ENCODE data around the gene IMMP2L.
"Not testable (repeated sequence)": the region's sequence is repeated elsewhere in the genome, so short reads cannot be mapped to it uniquely, and the experiment has no call there.

IMMP2L gene

GRCh38 chr7:111460695-111461094, 101.6 kb downstream of the IMMP2L start:
- H3K27me3 ChIP-seq (ENCODE audit: control insufficient read depth in 1 of 2, insufficient read depth in 2 of 2, low read length in 2 of 2), result no peaks in the 10 kb centered on the region
- no peak overlapping the region for H3K4me3 ChIP-seq (ENCODE audit: low read length in 2 of 2)
- H3K36me3 ChIP-seq (ENCODE audit: control insufficient read depth in 2 of 2, insufficient read depth in 2 of 2, low read length in 2 of 2), result no peaks in the 10 kb centered on the region
- H3K4me1 ChIP-seq (ENCODE audit: control insufficient read depth, insufficient read depth, low read length), result no peaks in the 10 kb centered on the region
- no peaks in the 10 kb centered on the region for H3K9me3 ChIP-seq (ENCODE audit: control insufficient read depth in 2 of 2, low read length in 2 of 2)
- H3K9ac ChIP-seq (ENCODE audit: low read length in 2 of 2), result no peak overlapping the region
- no peak overlapping the region for H3K27ac ChIP-seq (ENCODE audit: low read length)

DNA sequence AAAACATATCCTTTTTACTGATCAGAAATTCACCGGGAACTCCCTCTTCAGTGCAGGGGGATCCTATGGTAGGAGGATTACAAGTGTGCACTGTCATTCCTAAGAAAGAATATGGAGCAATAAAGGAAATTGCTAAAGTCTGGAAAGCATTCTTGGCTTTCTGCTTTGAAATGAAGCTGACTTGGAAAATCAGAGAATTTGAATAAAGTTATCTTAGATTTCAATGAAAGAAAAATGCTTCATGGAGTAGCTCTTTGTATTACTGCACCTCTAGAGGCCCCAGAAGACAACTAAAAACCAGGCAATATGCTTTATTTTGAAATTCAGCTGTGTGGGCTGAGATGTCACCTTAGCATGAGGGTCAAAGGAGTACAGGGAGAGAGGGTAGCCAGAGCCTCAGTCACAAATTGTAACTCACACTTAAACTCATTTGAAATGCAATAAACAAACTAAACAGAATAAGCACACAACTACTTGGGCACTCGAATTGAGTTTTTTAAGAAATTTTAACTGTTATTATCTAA, 102.5 kb downstream of the IMMP2L start:
- Histone ChIP-seq H3K4me1 (ENCODE audit: control insufficient read depth, insufficient read depth, low read length) (no peaks in the 10 kb centered on the region), H3K4me3 (ENCODE audit: low read length in 2 of 2) (no peak overlapping the region), H3K9me3 (ENCODE audit: control insufficient read depth in 2 of 2, low read length in 2 of 2) (no peaks in the 10 kb centered on the region), H3K9ac (ENCODE audit: low read length in 2 of 2) (no peak overlapping the region), H3K36me3 (ENCODE audit: control insufficient read depth in 2 of 2, insufficient read depth in 2 of 2, low read length in 2 of 2) (no peaks in the 10 kb centered on the region), H3K27me3 (ENCODE audit: control insufficient read depth in 1 of 2, insufficient read depth in 2 of 2, low read length in 2 of 2) (no peaks in the 10 kb centered on the region), H3K27ac (ENCODE audit: low read length) (no peak overlapping the region)

- Histone ChIP-seq H3K4me3 (ENCODE audit: low read length in 2 of 2) (no peak overlapping the region), H3K9me3 (ENCODE audit: control insufficient read depth in 2 of 2, low read length in 2 of 2) (no peaks in the 10 kb centered on the region), H3K9ac (ENCODE audit: low read length in 2 of 2) (no peak overlapping the region), H3K36me3 (ENCODE audit: control insufficient read depth in 2 of 2, insufficient read depth in 2 of 2, low read length in 2 of 2) (no peaks in the 10 kb centered on the region), H3K27me3 (ENCODE audit: control insufficient read depth in 1 of 2, insufficient read depth in 2 of 2, low read length in 2 of 2) (no peaks in the 10 kb centered on the region), H3K27ac (ENCODE audit: low read length) (no peak overlapping the region), H3K4me1 (ENCODE audit: control insufficient read depth, insufficient read depth, low read length) (no peaks in the 10 kb centered on the region)
Measured at GRCh38 chr7:111459065-111459756, 103.1 kb downstream of the IMMP2L start.

- not testable (repeated sequence) for H3K27ac ChIP-seq (ENCODE audit: low read length); H3K4me1 ChIP-seq (ENCODE audit: control insufficient read depth, insufficient read depth, low read length); H3K27me3 ChIP-seq (ENCODE audit: control insufficient read depth in 1 of 2, insufficient read depth in 2 of 2, low read length in 2 of 2); H3K9me3 ChIP-seq (ENCODE audit: control insufficient read depth in 2 of 2, low read length in 2 of 2); H3K4me3 ChIP-seq (ENCODE audit: low read length in 2 of 2); H3K9ac ChIP-seq (ENCODE audit: low read length in 2 of 2); H3K36me3 ChIP-seq (ENCODE audit: control insufficient read depth in 2 of 2, insufficient read depth in 2 of 2, low read length in 2 of 2)
Measured at GRCh38 chr7:111450705-111451104, 111.6 kb downstream of the IMMP2L start.

DNA sequence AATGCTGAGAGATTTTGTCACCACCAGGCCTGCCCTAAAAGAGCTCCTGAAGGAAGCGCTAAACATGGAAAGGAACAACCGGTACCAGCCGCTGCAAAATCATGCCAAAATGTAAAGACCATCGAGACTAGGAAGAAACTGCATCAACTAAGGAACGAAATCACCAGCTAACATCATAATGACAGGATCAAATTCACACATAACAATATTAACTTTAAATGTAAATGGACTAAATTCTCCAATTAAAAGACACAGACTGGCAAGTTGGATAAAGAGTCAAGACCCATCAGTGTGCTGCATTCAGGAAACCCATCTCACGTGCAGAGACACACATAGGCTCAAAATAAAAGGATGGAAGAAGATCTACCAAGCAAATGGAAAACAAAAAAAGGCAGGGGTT, 114.8 kb downstream of the IMMP2L start:
- not testable (repeated sequence) for H3K4me3 ChIP-seq (ENCODE audit: low read length in 2 of 2); H3K27ac ChIP-seq (ENCODE audit: low read length); H3K27me3 ChIP-seq (ENCODE audit: control insufficient read depth in 1 of 2, insufficient read depth in 2 of 2, low read length in 2 of 2); H3K9ac ChIP-seq (ENCODE audit: low read length in 2 of 2); H3K4me1 ChIP-seq (ENCODE audit: control insufficient read depth, insufficient read depth, low read length); H3K9me3 ChIP-seq (ENCODE audit: control insufficient read depth in 2 of 2, low read length in 2 of 2); H3K36me3 ChIP-seq (ENCODE audit: control insufficient read depth in 2 of 2, insufficient read depth in 2 of 2, low read length in 2 of 2)

GRCh38 chr7:111439977-111440376, 122.3 kb downstream of the IMMP2L start:
- Histone ChIP-seq H3K36me3 (ENCODE audit: control insufficient read depth in 2 of 2, insufficient read depth in 2 of 2, low read length in 2 of 2) (no peaks in the 10 kb centered on the region), H3K9ac (ENCODE audit: low read length in 2 of 2) (no peak overlapping the region), H3K4me3 (ENCODE audit: low read length in 2 of 2) (no peak overlapping the region), H3K9me3 (ENCODE audit: control insufficient read depth in 2 of 2, low read length in 2 of 2) (peaks cover 0 to 3% of the 10 kb centered on the region in 2 donors), H3K4me1 (ENCODE audit: control insufficient read depth, insufficient read depth, low read length) (no peaks in the 10 kb centered on the region), H3K27me3 (ENCODE audit: control insufficient read depth in 1 of 2, insufficient read depth in 2 of 2, low read length in 2 of 2) (no peaks in the 10 kb centered on the region), H3K27ac (ENCODE audit: low read length) (no peak overlapping the region)

DNA sequence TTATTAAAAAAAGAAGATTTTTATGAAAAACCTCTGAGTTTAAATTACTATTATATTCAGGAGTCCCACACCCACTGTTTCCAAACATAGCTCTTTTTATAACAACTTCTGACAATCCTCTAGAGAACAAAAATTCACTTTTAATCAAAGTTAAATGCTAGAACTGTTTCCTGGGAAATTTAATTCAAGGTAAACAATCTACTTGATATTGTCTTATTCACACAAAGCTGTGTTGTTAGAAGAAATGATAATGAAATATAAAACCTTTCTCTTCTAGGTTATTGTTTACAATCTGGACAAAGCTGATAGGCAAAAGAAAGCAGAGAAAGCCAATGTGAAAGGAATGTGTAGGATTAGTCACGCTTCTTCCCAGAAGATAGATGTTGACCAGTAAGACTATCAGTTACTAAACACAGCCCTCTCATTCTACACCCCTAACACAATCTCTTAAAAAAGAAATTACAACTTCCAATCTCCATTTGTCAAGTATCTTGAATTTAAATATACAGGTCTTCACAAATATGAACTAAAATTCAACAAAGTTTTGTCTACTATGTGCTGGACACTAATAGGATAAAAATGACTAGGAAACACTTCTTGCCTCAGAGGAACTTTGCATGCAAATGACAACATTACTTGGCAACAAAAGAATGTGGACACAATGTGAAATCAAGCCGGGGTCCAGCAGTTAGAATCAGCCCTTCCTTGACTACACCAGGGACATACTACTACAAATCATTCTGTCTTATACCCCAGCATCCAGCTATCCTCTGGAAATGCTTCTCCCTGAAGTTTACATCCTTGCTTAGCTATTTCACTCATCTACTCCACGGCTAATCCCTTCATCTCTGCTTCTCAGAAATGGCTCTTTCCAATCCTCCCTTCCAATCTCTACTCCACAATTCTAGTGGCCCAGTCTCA, 123.7 kb downstream of the IMMP2L start:
- H3K9ac ChIP-seq (ENCODE audit: low read length in 2 of 2), result no peak overlapping the region
- peaks cover 0 to 3% of the 10 kb centered on the region in 2 donors for H3K9me3 ChIP-seq (ENCODE audit: control insufficient read depth in 2 of 2, low read length in 2 of 2)
- no peaks in the 10 kb centered on the region for H3K4me1 ChIP-seq (ENCODE audit: control insufficient read depth, insufficient read depth, low read length)
- no peak overlapping the region for H3K4me3 ChIP-seq (ENCODE audit: low read length in 2 of 2)
- H3K27me3 ChIP-seq (ENCODE audit: control insufficient read depth in 1 of 2, insufficient read depth in 2 of 2, low read length in 2 of 2), result no peaks in the 10 kb centered on the region
- no peak overlapping the region for H3K27ac ChIP-seq (ENCODE audit: low read length)
- no peaks in the 10 kb centered on the region for H3K36me3 ChIP-seq (ENCODE audit: control insufficient read depth in 2 of 2, insufficient read depth in 2 of 2, low read length in 2 of 2)

- Histone ChIP-seq H3K4me1 (ENCODE audit: control insufficient read depth, insufficient read depth, low read length) (no peaks in the 10 kb centered on the region), H3K9ac (ENCODE audit: low read length in 2 of 2) (no peak overlapping the region), H3K27ac (ENCODE audit: low read length) (no peak overlapping the region), H3K4me3 (ENCODE audit: low read length in 2 of 2) (no peak overlapping the region), H3K27me3 (ENCODE audit: control insufficient read depth in 1 of 2, insufficient read depth in 2 of 2, low read length in 2 of 2) (no peaks in the 10 kb centered on the region), H3K9me3 (ENCODE audit: control insufficient read depth in 2 of 2, low read length in 2 of 2) (peaks cover 0 to 3% of the 10 kb centered on the region in 2 donors), H3K36me3 (ENCODE audit: control insufficient read depth in 2 of 2, insufficient read depth in 2 of 2, low read length in 2 of 2) (no peaks in the 10 kb centered on the region)
Measured at GRCh38 chr7:111437736-111438135, 124.6 kb downstream of the IMMP2L start.

DNA sequence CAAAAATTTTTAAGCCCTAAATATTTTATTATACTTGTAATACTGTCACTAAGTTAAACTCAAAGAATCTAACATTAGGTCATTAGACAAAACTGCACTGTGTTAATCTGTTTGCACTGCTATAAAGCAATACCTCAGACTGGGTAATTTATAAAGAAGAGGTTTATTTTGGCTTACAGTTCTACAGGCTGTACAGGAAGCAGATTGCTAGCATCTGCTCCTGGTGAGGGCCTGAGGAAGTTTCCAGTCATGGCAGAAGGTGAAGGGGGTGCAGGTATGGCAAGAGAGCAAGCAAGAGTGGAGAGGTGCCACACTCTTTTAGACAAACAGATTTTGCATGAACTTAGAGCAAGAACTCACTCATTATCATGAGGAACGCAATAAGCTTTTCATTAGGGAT, 125.7 kb downstream of the IMMP2L start:
- H3K27ac ChIP-seq (ENCODE audit: low read length), result no peak overlapping the region

GRCh38 chr7:111433426-111433825, 128.9 kb downstream of the IMMP2L start:
- peaks cover 0 to 3% of the 10 kb centered on the region in 2 donors for H3K9me3 ChIP-seq (ENCODE audit: control insufficient read depth in 2 of 2, low read length in 2 of 2)
- no peaks in the 10 kb centered on the region for H3K27me3 ChIP-seq (ENCODE audit: control insufficient read depth in 1 of 2, insufficient read depth in 2 of 2, low read length in 2 of 2)
- H3K9ac ChIP-seq (ENCODE audit: low read length in 2 of 2), result no peak overlapping the region
- H3K36me3 ChIP-seq (ENCODE audit: control insufficient read depth in 2 of 2, insufficient read depth in 2 of 2, low read length in 2 of 2), result no peaks in the 10 kb centered on the region
- no peak overlapping the region for H3K4me3 ChIP-seq (ENCODE audit: low read length in 2 of 2)
- no peak overlapping the region for H3K27ac ChIP-seq (ENCODE audit: low read length)
- H3K4me1 ChIP-seq (ENCODE audit: control insufficient read depth, insufficient read depth, low read length), result no peaks in the 10 kb centered on the region

More for the DNA sequence above, 125.7 kb downstream of the IMMP2L start:
- Histone ChIP-seq H3K4me3 (ENCODE audit: low read length in 2 of 2) (no peak overlapping the region), H3K36me3 (ENCODE audit: control insufficient read depth in 2 of 2, insufficient read depth in 2 of 2, low read length in 2 of 2) (no peaks in the 10 kb centered on the region), H3K9me3 (ENCODE audit: control insufficient read depth in 2 of 2, low read length in 2 of 2) (peaks cover 0 to 3% of the 10 kb centered on the region in 2 donors), H3K9ac (ENCODE audit: low read length in 2 of 2) (no peak overlapping the region), H3K27me3 (ENCODE audit: control insufficient read depth in 1 of 2, insufficient read depth in 2 of 2, low read length in 2 of 2) (no peaks in the 10 kb centered on the region), H3K4me1 (ENCODE audit: control insufficient read depth, insufficient read depth, low read length) (no peaks in the 10 kb centered on the region)
